Neural cell (in vitro differentiated cells): ENCODE results near the gene POLN. TPM values are rescaled to one million over a fixed set of nuclear protein-coding genes. Genes with fewer than 3 reads are reported as not detected.

Experiments
- H2AFZ ChIP-seq: fragments of 200-600, 300-800 bp; sonication (generic), shearing (Covaris generic); 2 replicates; pipeline ENCODE4 v1.6.0; 2014; ENCODE audit warnings: low read depth, mild to moderate bottlenecking, antibody characterized with exemption, low read length, moderate library complexity
- H3F3A ChIP-seq: fragments of 200-600 bp; shearing (Covaris generic); 2 replicates; pipeline ENCODE4 v1.6.1; 2016; ENCODE audit warnings: mild to moderate bottlenecking, moderate library complexity, mixed read lengths, antibody characterized with exemption, low read length; ENCODE audit not compliant: insufficient read depth, poor library complexity, severe bottlenecking
- H3K27ac ChIP-seq: fragments of 200-600, 300-800 bp; sonication (generic), shearing (Covaris generic); 2 replicates; pipeline ENCODE4 v1.5.1; 2014; ENCODE audit warnings: mild to moderate bottlenecking, low read length, moderate library complexity
- H3K27me3 ChIP-seq: fragments of 300-800, 200-600 bp; sonication (generic), shearing (Covaris generic); 2 replicates; pipeline ENCODE4 v1.6.0; 2014; ENCODE audit warnings: mild to moderate bottlenecking, low read depth, low read length, moderate library complexity; ENCODE audit not compliant: insufficient read depth
- H3K36me3 ChIP-seq: fragments of 300-800, 200-600 bp; sonication (generic), shearing (Covaris generic); 2 replicates; pipeline ENCODE4 v1.5.1; 2014; ENCODE audit warnings: mild to moderate bottlenecking, antibody characterized with exemption, low read length, moderate library complexity; ENCODE audit not compliant: insufficient read depth
- H3K4me2 ChIP-seq: fragments of 300-800, 200-600 bp; sonication (generic), shearing (Covaris generic); 2 replicates; pipeline ENCODE4 v1.6.0; 2014; ENCODE audit warnings: mild to moderate bottlenecking, low read length
- H3K4me3 ChIP-seq: fragments of 300-800, 200-600 bp; sonication (generic), shearing (Covaris generic); 2 replicates; pipeline ENCODE4 v1.5.1; 2014; ENCODE audit warnings: mild to moderate bottlenecking, low read length, moderate library complexity
- H3K79me2 ChIP-seq: fragments of 200-600 bp; shearing (Covaris generic); replicated peaks from 2 replicates; pipeline ENCODE4 v1.6.0; 2014; ENCODE audit warnings: mild to moderate bottlenecking, low read length, moderate library complexity; ENCODE audit not compliant: insufficient read depth
- H3K9ac ChIP-seq: fragments of 300-800, 200-600 bp; sonication (generic), shearing (Covaris generic); 2 replicates; pipeline ENCODE4 v1.6.1; 2016; ENCODE audit warnings: mild to moderate bottlenecking, low read length, mixed read lengths
- H3K9me2 ChIP-seq: fragments of 200-600 bp; shearing (Covaris generic); 2 replicates; pipeline ENCODE4 v1.6.1; 2016; ENCODE audit warnings: mild to moderate bottlenecking, low read length, mixed read lengths; ENCODE audit not compliant: insufficient read depth
- H3K9me3 ChIP-seq: fragments of 200-600, 300-800 bp; sonication (generic), shearing (Covaris generic); 2 replicates; pipeline ENCODE4 v1.6.1; 2016; ENCODE audit warnings: mild to moderate bottlenecking, mixed run types, low read length, moderate library complexity, mixed read lengths
- H4K20me1 ChIP-seq: fragments of 200-600 bp; shearing (Covaris generic); 2 replicates; pipeline ENCODE4 v1.6.1; 2016; ENCODE audit warnings: mild to moderate bottlenecking, mixed run types; ENCODE audit not compliant: insufficient read depth
- EP300 ChIP-seq: fragments of 450-650 bp; conservative IDR thresholded peaks from 2 replicates; pipeline ENCODE4 v1.6.1; 2014; ENCODE audit warnings: antibody characterized with exemption, mild to moderate bottlenecking, moderate library complexity; ENCODE audit not compliant: poor library complexity, severe bottlenecking
- EZH2 ChIP-seq: fragments of 200-600, 300-800 bp; shearing (Covaris generic), sonication (generic); IDR thresholded peaks from 2 replicates; pipeline ENCODE4 v1.6.1; 2014; ENCODE audit warnings: antibody characterized with exemption, low read length, borderline replicate concordance, mild to moderate bottlenecking; ENCODE audit not compliant: insufficient read depth, poor library complexity, severe bottlenecking
- MXI1 ChIP-seq: fragments of 450-650 bp; conservative IDR thresholded peaks from 2 replicates; pipeline ENCODE4 v1.6.1; 2014; ENCODE audit warnings: antibody characterized with exemption, mild to moderate bottlenecking; ENCODE audit not compliant: poor library complexity, severe bottlenecking
- POLR2AphosphoS5 ChIP-seq: IDR thresholded peaks from 2 replicates; pipeline ENCODE4 v1.6.1; 2012
- RAD21 ChIP-seq: fragments of 450-650 bp; conservative IDR thresholded peaks from 2 replicates; pipeline ENCODE4 v1.6.1; 2014; ENCODE audit warnings: antibody characterized with exemption, mild to moderate bottlenecking, moderate library complexity
- SMC3 ChIP-seq: fragments of 450-650 bp; conservative IDR thresholded peaks from 2 replicates; pipeline ENCODE4 v1.6.1; 2014; ENCODE audit warnings: antibody characterized with exemption, mild to moderate bottlenecking, moderate library complexity; ENCODE audit not compliant: poor library complexity
- TAF1 ChIP-seq: IDR thresholded peaks from 2 replicates; pipeline ENCODE4 v1.6.1; 2012; ENCODE audit warnings: low read depth
- polyA plus RNA-seq: library from polyadenylated mRNA; depleted of rRNA; stranded (reverse); fragments of >200 nt; gene quantifications from 2 replicates; pipeline ENCODE4 v1.2.3, GENCODE V29; 2014
- TF ChIP-seq, protein P1 (sequence below): IDR thresholded peaks from 2 replicates; pipeline ENCODE4 v1.6.1; 2012; ENCODE audit warnings: borderline replicate concordance
- TF ChIP-seq, protein P2 (sequence below): fragments of 450-650 bp; IDR thresholded peaks from 2 replicates; pipeline ENCODE4 v1.5.1; 2014; ENCODE audit warnings: antibody characterized with exemption, mild to moderate bottlenecking, moderate library complexity; ENCODE audit not compliant: poor library complexity, severe bottlenecking

POLN gene
- polyA plus RNA-seq, 1 donor from 2014 or later, result 1.1 TPM

DNA sequence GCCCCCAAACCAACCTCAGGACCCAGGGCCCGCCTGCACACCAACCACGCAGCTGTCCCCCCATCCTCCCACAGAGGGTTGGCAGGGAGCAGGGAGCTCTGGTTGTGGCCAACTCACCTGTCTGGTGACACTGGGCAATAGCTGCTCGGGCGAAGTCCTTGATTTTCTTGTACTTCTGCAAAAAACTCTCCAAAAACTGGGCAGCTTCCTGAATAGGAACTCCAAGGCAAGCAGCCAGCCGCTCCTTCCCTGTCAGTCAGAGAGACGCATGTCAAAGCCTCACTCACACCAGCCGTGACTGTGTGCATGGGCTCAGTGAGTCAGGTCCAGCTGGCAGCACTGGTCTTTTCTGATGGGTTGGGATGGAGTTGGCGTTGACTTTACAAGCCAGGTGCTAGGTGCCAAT is 156.4 kb downstream of the POLN start:
- no peaks in the 10 kb centered on the region for H3K9me2 ChIP-seq
- H3K9ac ChIP-seq, result no peak overlapping the region
- H3K4me2 ChIP-seq, result no peak overlapping the region
- H3K27ac ChIP-seq, result no peak overlapping the region
- no peaks in the 10 kb centered on the region for H4K20me1 ChIP-seq
- H3F3A ChIP-seq, result no peaks in the 10 kb centered on the region
- H3K27me3 ChIP-seq, result no peaks in the 10 kb centered on the region
- H3K79me2 ChIP-seq, result no peaks in the 10 kb centered on the region
- no peak overlapping the region for H2AFZ ChIP-seq
- H3K36me3 ChIP-seq, result no peaks in the 10 kb centered on the region
- TF ChIP-seq RAD21 (no peak), MXI1 (no peak)
- H3K4me3 ChIP-seq, result no peak overlapping the region
- H3K9me3 ChIP-seq, result no peaks in the 10 kb centered on the region

DNA sequence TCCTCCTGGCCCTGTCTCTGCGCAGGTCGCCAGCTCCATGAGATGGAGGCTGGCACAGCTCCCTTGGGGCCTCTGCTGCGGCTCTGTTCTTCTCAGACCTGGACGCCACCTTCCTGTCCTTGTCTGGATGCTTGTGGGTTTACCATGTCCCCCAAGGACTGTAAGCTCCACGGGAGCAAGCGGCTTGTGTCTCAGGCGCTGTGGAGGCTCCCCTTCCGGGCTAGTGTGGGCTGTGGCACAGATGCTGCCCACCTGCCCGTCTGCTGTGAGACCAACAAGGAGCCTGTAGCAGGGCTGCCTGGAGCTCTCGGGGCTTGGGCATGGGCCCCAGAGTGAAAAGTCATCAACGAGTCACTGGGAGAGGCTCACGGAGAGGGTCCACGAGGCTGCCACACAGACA is 157.6 kb downstream of the POLN start:
- Histone ChIP-seq H3K36me3 (no peaks in the 10 kb centered on the region), H3F3A (no peaks in the 10 kb centered on the region), H3K27me3 (no peaks in the 10 kb centered on the region), H3K4me2 (no peak overlapping the region), H2AFZ (no peak overlapping the region), H3K9me3 (no peaks in the 10 kb centered on the region), H3K4me3 (no peak overlapping the region), H3K79me2 (no peaks in the 10 kb centered on the region), H3K9ac (no peak overlapping the region), H4K20me1 (no peaks in the 10 kb centered on the region), H3K9me2 (no peaks in the 10 kb centered on the region), H3K27ac (no peak overlapping the region)
- TF ChIP-seq EP300 (no peak), SMC3 (no peak), POLR2AphosphoS5 (no peak), TAF1 (no peak), RAD21 (no peak), EZH2 (no peak), MXI1 (no peak)
- TF ChIP-seq, protein P1, sequence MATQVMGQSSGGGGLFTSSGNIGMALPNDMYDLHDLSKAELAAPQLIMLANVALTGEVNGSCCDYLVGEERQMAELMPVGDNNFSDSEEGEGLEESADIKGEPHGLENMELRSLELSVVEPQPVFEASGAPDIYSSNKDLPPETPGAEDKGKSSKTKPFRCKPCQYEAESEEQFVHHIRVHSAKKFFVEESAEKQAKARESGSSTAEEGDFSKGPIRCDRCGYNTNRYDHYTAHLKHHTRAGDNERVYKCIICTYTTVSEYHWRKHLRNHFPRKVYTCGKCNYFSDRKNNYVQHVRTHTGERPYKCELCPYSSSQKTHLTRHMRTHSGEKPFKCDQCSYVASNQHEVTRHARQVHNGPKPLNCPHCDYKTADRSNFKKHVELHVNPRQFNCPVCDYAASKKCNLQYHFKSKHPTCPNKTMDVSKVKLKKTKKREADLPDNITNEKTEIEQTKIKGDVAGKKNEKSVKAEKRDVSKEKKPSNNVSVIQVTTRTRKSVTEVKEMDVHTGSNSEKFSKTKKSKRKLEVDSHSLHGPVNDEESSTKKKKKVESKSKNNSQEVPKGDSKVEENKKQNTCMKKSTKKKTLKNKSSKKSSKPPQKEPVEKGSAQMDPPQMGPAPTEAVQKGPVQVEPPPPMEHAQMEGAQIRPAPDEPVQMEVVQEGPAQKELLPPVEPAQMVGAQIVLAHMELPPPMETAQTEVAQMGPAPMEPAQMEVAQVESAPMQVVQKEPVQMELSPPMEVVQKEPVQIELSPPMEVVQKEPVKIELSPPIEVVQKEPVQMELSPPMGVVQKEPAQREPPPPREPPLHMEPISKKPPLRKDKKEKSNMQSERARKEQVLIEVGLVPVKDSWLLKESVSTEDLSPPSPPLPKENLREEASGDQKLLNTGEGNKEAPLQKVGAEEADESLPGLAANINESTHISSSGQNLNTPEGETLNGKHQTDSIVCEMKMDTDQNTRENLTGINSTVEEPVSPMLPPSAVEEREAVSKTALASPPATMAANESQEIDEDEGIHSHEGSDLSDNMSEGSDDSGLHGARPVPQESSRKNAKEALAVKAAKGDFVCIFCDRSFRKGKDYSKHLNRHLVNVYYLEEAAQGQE, result no peak
- TF ChIP-seq, protein P2, sequence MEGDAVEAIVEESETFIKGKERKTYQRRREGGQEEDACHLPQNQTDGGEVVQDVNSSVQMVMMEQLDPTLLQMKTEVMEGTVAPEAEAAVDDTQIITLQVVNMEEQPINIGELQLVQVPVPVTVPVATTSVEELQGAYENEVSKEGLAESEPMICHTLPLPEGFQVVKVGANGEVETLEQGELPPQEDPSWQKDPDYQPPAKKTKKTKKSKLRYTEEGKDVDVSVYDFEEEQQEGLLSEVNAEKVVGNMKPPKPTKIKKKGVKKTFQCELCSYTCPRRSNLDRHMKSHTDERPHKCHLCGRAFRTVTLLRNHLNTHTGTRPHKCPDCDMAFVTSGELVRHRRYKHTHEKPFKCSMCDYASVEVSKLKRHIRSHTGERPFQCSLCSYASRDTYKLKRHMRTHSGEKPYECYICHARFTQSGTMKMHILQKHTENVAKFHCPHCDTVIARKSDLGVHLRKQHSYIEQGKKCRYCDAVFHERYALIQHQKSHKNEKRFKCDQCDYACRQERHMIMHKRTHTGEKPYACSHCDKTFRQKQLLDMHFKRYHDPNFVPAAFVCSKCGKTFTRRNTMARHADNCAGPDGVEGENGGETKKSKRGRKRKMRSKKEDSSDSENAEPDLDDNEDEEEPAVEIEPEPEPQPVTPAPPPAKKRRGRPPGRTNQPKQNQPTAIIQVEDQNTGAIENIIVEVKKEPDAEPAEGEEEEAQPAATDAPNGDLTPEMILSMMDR, result no peak

DNA sequence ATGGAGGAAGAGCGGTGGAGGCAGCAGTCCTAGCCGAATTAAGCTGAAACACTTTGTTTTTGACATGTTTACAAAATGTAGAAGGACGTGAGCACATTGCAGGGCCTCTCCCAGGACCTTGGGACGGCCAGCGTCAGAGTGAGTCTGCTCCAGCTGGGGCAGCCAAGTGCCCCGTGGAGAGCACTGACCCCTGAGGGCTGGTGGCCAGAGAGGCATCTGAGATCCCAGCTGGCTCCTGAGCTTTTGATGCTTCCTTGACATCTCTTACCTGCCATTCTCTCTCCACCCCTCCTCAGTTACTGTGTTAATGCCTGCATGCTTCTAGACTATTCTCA is 158.1 kb downstream of the POLN start:
- no peaks in the 10 kb centered on the region for H3K79me2 ChIP-seq
- no peaks in the 10 kb centered on the region for H3F3A ChIP-seq
- no peaks in the 10 kb centered on the region for H3K9me2 ChIP-seq
- no peak overlapping the region for H3K27ac ChIP-seq
- no peak overlapping the region for H3K9ac ChIP-seq
- H3K4me3 ChIP-seq, result no peak overlapping the region
- H3K4me2 ChIP-seq, result no peak overlapping the region
- TF ChIP-seq TAF1, result no peak
- TF ChIP-seq POLR2AphosphoS5, result no peak
- TF ChIP-seq, protein P1, result no peak
- TF ChIP-seq RAD21, result no peak
- TF ChIP-seq, protein P2, result no peak
- no peak for TF ChIP-seq MXI1
- TF ChIP-seq SMC3, result no peak
- no peak for TF ChIP-seq EP300
- no peak for TF ChIP-seq EZH2
- no peaks in the 10 kb centered on the region for H3K27me3 ChIP-seq
- H3K36me3 ChIP-seq, result no peaks in the 10 kb centered on the region
- no peak overlapping the region for H2AFZ ChIP-seq
- no peaks in the 10 kb centered on the region for H4K20me1 ChIP-seq
- no peaks in the 10 kb centered on the region for H3K9me3 ChIP-seq
